Dendritic cell treated with granulocyte-macrophage colony-stimulating factor and Interleukin-4, amounts not matched to agents 40 ng/mL and 50 ng/mL, for 4 days (primary cell): ENCODE data around the gene AQP5.
A peak's percentile ranks its signal among the peaks of the same experiment; 100 is the strongest.

Source experiments
- H3K27ac Mint-ChIP-seq: one replicate; pipeline ENCODE4 v1.8.0; 2022; ENCODE audit warnings: mild to moderate bottlenecking, mixed read lengths
- H3K27me3 Mint-ChIP-seq: one replicate; pipeline ENCODE4 v1.8.0; 2022; ENCODE audit warnings: mild to moderate bottlenecking, mixed read lengths
- H3K36me3 Mint-ChIP-seq: one replicate; pipeline ENCODE4 v1.8.0; 2022; ENCODE audit warnings: low read depth, mixed read lengths
- H3K4me1 Mint-ChIP-seq: one replicate; pipeline ENCODE4 v1.8.0; 2022; ENCODE audit warnings: low read depth, mixed read lengths
- H3K4me3 Mint-ChIP-seq: one replicate; pipeline ENCODE4 v1.8.0; 2022; ENCODE audit warnings: mild to moderate bottlenecking, moderate library complexity, mixed read lengths
- H3K9me3 Mint-ChIP-seq: one replicate; pipeline ENCODE4 v1.8.0; 2022; ENCODE audit warnings: mixed read lengths
- intact Hi-C: fragments of 100-400 bp; cut with micrococcal nuclease; formaldehyde crosslinking; loops from one replicate; pipeline ENCODE4 v1.15.0; 2022

The AQP5 gene

DNA sequence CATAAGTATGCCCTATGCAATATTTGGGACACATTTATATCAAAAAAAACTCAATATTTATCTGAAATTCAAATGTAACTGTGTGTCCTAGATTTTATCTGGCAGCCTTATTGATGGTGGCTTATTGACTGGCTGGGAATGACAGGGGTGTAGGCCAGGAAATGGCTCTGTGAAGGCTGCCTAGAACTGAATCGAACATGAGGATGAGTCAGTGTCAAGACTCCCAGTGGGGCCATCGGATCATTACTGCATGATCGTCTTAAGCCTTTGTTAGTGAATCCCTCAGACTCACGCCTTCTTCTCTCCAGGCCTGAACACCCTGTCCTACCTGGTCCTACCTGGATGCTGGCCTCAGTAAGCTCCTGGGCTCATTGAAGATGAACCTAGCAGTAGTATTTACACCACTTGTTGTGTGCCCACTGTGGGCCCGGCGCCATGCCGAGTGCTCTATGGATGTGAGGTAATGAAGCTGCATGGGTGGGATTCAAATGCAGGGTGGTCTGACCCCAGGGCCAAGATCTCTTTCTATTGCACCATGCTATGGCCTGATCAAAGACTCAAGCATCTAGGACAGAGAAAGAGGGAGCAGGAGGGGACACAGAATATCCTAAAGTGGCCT, 36.9 kb upstream of the AQP5 start:
- intact Hi-C loops = no loop called here
- Mint-ChIP-seq H3K4me3 (no peak overlapping the region), H3K9me3 (no peaks in the 10 kb centered on the region), H3K4me1 (peaks cover 35% of the 10 kb centered on the region), H3K27me3 (peaks cover 39% of the 10 kb centered on the region), H3K27ac (no peak overlapping the region), H3K36me3 (no peaks in the 10 kb centered on the region)

DNA sequence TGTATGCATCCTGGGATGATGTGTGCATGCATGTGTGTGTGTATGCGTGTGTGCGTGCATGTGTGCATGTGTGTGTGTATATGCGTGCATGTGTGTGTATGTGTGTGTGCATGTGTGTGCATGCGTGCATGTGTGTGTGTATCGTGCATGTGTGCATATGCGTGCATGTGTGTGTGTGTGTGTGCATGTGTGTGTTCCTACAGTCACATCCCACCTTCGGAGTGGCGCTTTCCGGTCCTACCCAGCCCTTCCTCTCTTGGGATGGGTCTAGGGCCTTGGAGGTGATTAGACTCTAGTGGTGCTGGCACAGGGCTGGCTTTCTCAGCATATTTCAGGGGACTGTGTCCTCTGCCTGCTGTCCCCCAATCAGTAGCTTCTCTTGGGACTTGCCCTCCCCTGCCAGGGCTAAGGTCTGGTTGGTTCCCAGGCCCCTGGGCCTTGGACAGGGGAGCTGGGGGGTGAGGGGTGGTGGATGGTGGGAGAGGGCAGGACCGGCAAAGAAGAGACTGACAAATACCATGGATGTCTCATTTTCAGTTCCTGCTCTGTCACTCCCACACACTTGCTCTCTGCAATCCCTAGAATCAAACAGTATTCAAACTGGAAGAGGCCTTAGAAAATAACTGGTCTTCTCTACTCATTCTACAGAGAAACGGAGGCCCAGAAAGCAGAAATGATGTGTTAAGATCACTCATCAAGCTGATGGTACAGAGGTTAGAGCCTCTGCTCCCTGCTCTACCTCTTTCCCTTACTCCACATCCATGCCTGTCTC, 36.1 kb upstream of the AQP5 start:
- Mint-ChIP-seq H3K27me3 (peaks cover 41% of the 10 kb centered on the region), H3K4me1 (peaks cover 27% of the 10 kb centered on the region), H3K9me3 (no peaks in the 10 kb centered on the region), H3K4me3 (no peak overlapping the region), H3K36me3 (no peaks in the 10 kb centered on the region), H3K27ac (peak overlapping the region; percentile 31)
- intact Hi-C loops = no loop called here

DNA sequence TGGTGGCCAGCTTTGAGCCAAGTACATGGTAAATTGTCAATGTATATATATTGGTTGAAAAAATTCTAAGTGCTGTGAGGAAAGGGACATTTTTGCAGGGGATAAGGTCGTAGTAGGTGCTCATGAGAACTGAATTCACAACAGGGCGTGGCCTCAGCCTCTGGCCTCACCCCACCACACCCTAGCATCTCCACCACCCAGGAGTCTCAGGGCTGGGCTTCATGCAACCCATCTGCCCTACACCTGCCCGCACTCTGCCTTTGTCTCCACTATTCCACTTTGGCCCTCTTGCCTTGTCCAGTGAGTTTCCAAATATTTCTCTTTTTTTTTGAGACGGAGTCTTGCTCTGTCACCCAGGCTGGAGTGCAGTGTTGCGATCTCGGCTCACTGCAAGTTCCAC, 33.2 kb upstream of the AQP5 start:
- Mint-ChIP-seq H3K27ac (peak overlapping the region; percentile 30), H3K27me3 (peaks cover 32% of the 10 kb centered on the region), H3K4me1 (peaks cover 12% of the 10 kb centered on the region), H3K36me3 (no peaks in the 10 kb centered on the region), H3K9me3 (no peaks in the 10 kb centered on the region), H3K4me3 (no peak overlapping the region)
- intact Hi-C loops = no loop called here

DNA sequence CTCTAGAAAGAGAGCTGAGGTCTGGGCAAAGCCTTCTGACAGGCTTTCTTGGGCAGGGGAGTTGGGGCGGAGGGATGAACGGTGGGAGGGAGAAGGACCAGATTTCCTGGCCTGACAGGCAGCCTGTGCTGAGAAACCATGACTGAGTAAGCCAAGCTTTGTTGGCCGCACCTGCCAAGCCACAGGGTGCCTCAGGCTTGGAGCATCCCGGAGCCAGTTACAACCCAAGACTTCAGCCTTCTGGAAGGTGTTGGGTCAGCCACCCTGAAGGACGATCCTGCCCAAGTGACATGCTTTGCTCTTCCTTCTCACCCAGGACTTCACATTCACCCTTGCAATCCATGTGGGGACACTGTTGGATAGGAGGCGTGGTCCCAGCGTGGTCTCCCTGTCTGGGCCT, 32.1 kb upstream of the AQP5 start:
- Mint-ChIP-seq H3K4me3 (no peak overlapping the region), H3K27me3 (peaks cover 26% of the 10 kb centered on the region), H3K4me1 (peaks cover 12% of the 10 kb centered on the region), H3K9me3 (no peaks in the 10 kb centered on the region), H3K36me3 (no peaks in the 10 kb centered on the region), H3K27ac (no peak overlapping the region)
- intact Hi-C loops = no loop called here

- Mint-ChIP-seq H3K36me3 (no peaks in the 10 kb centered on the region), H3K27ac (no peak overlapping the region), H3K9me3 (no peaks in the 10 kb centered on the region), H3K27me3 (peaks cover 27% of the 10 kb centered on the region), H3K4me3 (no peak overlapping the region), H3K4me1 (peaks cover 7% of the 10 kb centered on the region)
- intact Hi-C loops = no loop called here
Observed at GRCh38 chr12:49930515-49931288, 31.0 kb upstream of the AQP5 start.

DNA sequence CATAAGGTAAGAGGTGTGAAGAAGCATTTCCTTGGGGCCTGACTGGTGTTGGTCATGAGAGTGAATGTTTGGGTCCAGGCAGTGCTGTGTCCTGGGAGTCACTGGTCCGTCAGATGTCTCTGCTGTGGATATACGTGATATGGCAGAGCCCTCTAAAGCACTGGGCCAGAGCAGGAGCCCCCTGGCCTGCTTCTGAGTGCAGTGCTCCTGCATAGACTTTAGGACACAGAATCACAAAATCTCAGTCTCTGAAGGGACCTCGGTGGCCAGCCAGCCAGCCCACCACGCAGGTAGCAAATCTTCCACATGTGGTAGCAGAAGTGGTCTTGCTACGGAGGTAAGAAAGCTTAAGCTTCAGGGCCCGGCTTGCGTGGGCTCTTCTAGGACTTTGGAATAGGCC, 29.6 kb upstream of the AQP5 start:
- no peaks in the 10 kb centered on the region for H3K4me1 Mint-ChIP-seq
- no peak overlapping the region for H3K27ac Mint-ChIP-seq
- H3K27me3 Mint-ChIP-seq = peaks cover 32% of the 10 kb centered on the region
- H3K36me3 Mint-ChIP-seq = no peaks in the 10 kb centered on the region
- H3K9me3 Mint-ChIP-seq = no peaks in the 10 kb centered on the region
- intact Hi-C loops = no loop called here
- H3K4me3 Mint-ChIP-seq = no peak overlapping the region

- Mint-ChIP-seq H3K4me3 (no peak overlapping the region), H3K27me3 (peaks cover 29% of the 10 kb centered on the region), H3K4me1 (no peaks in the 10 kb centered on the region), H3K36me3 (no peaks in the 10 kb centered on the region), H3K27ac (no peak overlapping the region), H3K9me3 (no peaks in the 10 kb centered on the region)
- intact Hi-C loops = no loop called here
Observed at GRCh38 chr12:49932533-49933130, 29.0 kb upstream of the AQP5 start.

- no peaks in the 10 kb centered on the region for H3K9me3 Mint-ChIP-seq
- no peak overlapping the region for H3K4me3 Mint-ChIP-seq
- H3K36me3 Mint-ChIP-seq = no peaks in the 10 kb centered on the region
- H3K4me1 Mint-ChIP-seq = no peaks in the 10 kb centered on the region
- intact Hi-C loops = no loop called here
- no peak overlapping the region for H3K27ac Mint-ChIP-seq
- peaks cover 22% of the 10 kb centered on the region for H3K27me3 Mint-ChIP-seq
Observed at GRCh38 chr12:49933796-49934195, 27.9 kb upstream of the AQP5 start.

DNA sequence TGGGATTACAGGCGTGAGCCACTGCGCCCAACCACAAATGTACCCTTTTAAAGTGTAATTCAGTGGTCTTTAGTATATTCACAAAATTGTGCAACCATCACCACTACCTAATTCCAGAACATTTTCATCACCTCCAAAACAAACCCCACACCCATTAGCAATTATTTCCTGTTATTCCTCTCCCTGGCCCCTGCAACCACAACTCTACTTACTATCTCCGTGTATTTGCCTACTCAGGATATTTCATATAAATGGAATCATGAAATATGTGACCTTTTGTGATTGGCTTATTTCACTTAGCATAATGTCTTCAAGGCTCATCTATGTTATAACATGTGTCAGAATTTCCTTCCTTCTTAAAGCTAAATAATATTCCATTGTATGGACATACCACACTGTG, 27.2 kb upstream of the AQP5 start:
- Mint-ChIP-seq H3K4me3 (no peak overlapping the region), H3K27me3 (peaks cover 14% of the 10 kb centered on the region), H3K27ac (no peak overlapping the region), H3K9me3 (no peaks in the 10 kb centered on the region), H3K4me1 (no peaks in the 10 kb centered on the region), H3K36me3 (no peaks in the 10 kb centered on the region)
- intact Hi-C loops = no loop called here

- no peak overlapping the region for H3K4me3 Mint-ChIP-seq
- peaks cover 16% of the 10 kb centered on the region for H3K27me3 Mint-ChIP-seq
- no peaks in the 10 kb centered on the region for H3K9me3 Mint-ChIP-seq
- intact Hi-C loops = no loop called here
- no peak overlapping the region for H3K27ac Mint-ChIP-seq
- no peaks in the 10 kb centered on the region for H3K36me3 Mint-ChIP-seq
- no peaks in the 10 kb centered on the region for H3K4me1 Mint-ChIP-seq
Observed at GRCh38 chr12:49936925-49937324, 24.7 kb upstream of the AQP5 start.

GRCh38 chr12:49937639-49938300, 23.9 kb upstream of the AQP5 start:
- intact Hi-C loops = no loop called here
- no peaks in the 10 kb centered on the region for H3K9me3 Mint-ChIP-seq
- H3K27me3 Mint-ChIP-seq = peaks cover 18% of the 10 kb centered on the region
- no peaks in the 10 kb centered on the region for H3K36me3 Mint-ChIP-seq
- no peak overlapping the region for H3K27ac Mint-ChIP-seq
- peaks cover 4% of the 10 kb centered on the region for H3K4me1 Mint-ChIP-seq
- no peak overlapping the region for H3K4me3 Mint-ChIP-seq

DNA sequence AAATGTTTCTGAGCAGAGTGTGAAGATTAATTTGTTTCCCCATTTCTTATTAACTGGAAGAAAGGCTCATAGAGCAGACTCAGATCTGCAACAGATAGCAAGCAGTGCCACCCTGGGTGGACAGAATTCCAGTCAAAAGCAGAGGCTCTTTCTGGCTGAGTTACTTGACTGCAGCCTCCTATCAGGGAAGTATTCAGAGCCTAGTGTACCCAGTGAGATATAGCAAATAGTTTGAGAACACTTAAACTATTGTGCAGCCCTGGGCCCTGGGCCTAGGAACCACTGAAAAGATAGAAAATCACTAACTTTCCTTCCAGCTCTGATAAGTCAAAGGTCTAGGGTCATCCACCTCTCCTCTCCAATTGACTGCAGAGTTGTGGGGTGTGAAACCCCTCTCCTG, 22.4 kb upstream of the AQP5 start:
- H3K27ac Mint-ChIP-seq = no peak overlapping the region
- no peaks in the 10 kb centered on the region for H3K9me3 Mint-ChIP-seq
- peaks cover 32% of the 10 kb centered on the region for H3K27me3 Mint-ChIP-seq
- no peak overlapping the region for H3K4me3 Mint-ChIP-seq
- peaks cover 10% of the 10 kb centered on the region for H3K4me1 Mint-ChIP-seq
- intact Hi-C loops = no loop called here
- H3K36me3 Mint-ChIP-seq = no peaks in the 10 kb centered on the region

DNA sequence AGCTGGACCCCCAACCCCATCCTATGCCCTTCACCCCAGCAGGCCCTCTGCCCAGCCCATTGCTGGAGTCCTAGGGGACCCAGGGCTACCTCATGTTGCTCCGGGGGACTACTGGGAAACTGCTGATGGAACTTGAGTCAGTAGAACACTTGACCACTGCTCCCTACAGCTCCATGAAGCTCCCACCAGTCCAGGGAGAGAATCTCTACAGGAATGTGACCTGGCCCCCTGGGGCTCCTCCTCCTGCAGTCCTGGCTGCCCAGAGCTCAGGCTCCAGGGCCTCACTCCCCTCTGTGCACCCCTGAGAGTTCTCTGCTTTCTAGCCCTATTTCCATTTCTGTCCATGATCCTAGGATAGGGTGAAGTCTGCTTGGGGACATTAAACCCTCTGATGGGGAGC, 22.0 kb upstream of the AQP5 start:
- Mint-ChIP-seq H3K36me3 (no peaks in the 10 kb centered on the region), H3K4me3 (no peak overlapping the region), H3K4me1 (peaks cover 10% of the 10 kb centered on the region), H3K27ac (no peak overlapping the region), H3K27me3 (peaks cover 32% of the 10 kb centered on the region), H3K9me3 (no peaks in the 10 kb centered on the region)
- intact Hi-C loops = no loop called here
